T-helper 17 cell (primary cell): ENCODE data around the gene TSPAN7. TPM values are rescaled to one million over a fixed set of nuclear protein-coding genes. Genes with fewer than 3 reads are reported as not detected.

Experiments used
- ATAC-seq: fragments of 150-1000 bp; cut with Tn5 transposase; 2 replicates; pipeline ENCODE4 v1.10.0; 2021; ENCODE audit warnings: mild to moderate bottlenecking, moderate library complexity
- DNase-seq, 3 donors: peaks; one replicate each; pipeline versions ENCODE4 v3.0.0 to v3.0.0-alpha.2; 2020 to 2021
- H3K9me3 ChIP-seq: one replicate; pipeline ENCODE4 v1.7.0; 2013; ENCODE audit warnings: low read length, mild to moderate bottlenecking; ENCODE audit not compliant: control insufficient read depth, poor library complexity, severe bottlenecking
- H3K27ac Mint-ChIP-seq: one replicate; pipeline ENCODE4 v1.8.0; 2022; ENCODE audit warnings: mild to moderate bottlenecking, moderate library complexity, mixed read lengths
- H3K27me3 Mint-ChIP-seq: one replicate; pipeline ENCODE4 v1.8.0; 2022; ENCODE audit warnings: mixed read lengths
- H3K36me3 Mint-ChIP-seq: one replicate; pipeline ENCODE4 v1.8.0; 2022; ENCODE audit warnings: low read depth, mixed read lengths
- H3K4me1 Mint-ChIP-seq: one replicate; pipeline ENCODE4 v1.8.0; 2022; ENCODE audit warnings: mild to moderate bottlenecking, mixed read lengths
- H3K4me3 Mint-ChIP-seq: one replicate; pipeline ENCODE4 v1.8.0; 2022; ENCODE audit warnings: mild to moderate bottlenecking, moderate library complexity, mixed read lengths
- total RNA-seq, 4 donors: library from RNA in 2 of 4; stranded (reverse) in 2 of 4; gene quantifications; one replicate each; pipeline ENCODE4 v1.2.3 and lab custom pipeline; 2022 to 2026

The TSPAN7 gene
- under 1 TPM; 0.18 to 0.35 TPM for total RNA-seq
- total RNA-seq (lab: John Stamatoyannopoulos, UW) = 0 reads per million in 2 donors

- Mint-ChIP-seq H3K27me3 (peaks cover 3% of the 10 kb centered on the region), H3K27ac (no peak within 1 kb of the TSS), H3K4me3 (peak within 1 kb of the TSS; percentile 85), H3K36me3 (no peaks in the 10 kb centered on the region), H3K4me1 (peaks cover 2% of the 10 kb centered on the region)
- no peaks in the 10 kb centered on the region for H3K9me3 ChIP-seq
- DNase-seq = peak; percentile 46 to 68 (median 55)
- ATAC-seq = peak; percentile 90
Measured at GRCh38 chrX:38561126-38561868, at the start of gene TSPAN7. Gene TSPAN7, plus strand, starts transcription at chrX:38561542. Its CDS starts 5 bp downstream, at chrX:38561547.

- no peak overlapping the region for H3K4me3 Mint-ChIP-seq
- ATAC-seq (no peak), DNase-seq (no peak)
- no peaks in the 10 kb centered on the region for H3K27me3 Mint-ChIP-seq
- peaks cover 4% of the 10 kb centered on the region for H3K4me1 Mint-ChIP-seq
- no peaks in the 10 kb centered on the region for H3K9me3 ChIP-seq
- H3K27ac Mint-ChIP-seq = no peak overlapping the region
- H3K36me3 Mint-ChIP-seq = no peaks in the 10 kb centered on the region
Measured at GRCh38 chrX:38513112-38513742, 48.1 kb upstream of the TSPAN7 start.

DNA sequence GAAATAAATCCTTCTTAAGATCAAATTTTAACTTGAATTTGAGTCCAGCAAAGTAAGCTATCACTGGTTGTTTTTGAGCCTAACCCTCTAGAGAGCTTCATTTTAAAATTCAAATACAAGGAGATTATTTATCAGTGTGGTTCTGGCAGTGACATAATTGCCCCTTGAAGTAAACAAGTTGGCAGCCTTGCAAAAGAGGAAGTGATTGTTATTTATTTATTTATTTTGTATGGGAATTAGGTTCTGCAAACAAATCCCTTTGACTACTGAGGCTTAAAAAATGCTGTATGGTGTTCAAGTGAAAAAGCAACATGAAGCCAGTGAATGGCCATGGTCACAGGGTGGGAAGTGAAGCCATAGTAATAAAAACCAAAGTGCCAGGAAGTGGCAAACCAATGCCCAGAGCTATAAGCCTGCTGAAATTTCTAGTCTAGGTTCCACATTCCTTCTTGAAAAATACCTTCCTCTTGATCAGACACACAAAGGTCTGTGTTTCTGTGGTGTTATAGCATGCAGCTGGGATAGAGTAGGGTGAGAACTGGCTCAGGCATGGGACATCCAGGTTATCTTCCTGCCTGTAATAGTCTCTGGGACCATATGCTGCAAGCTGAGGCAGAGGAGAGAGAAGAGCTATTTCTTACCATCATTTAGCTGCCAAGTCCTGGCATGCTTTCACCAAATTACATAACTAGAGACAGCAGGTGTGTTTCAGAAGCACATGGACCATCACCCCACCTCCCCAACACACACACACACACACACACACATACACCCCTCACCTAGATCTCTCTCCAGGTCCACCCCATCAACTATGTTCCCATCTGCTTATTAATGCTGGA, 47.1 kb upstream of the TSPAN7 start:
- no peak for ATAC-seq
- Mint-ChIP-seq H3K27me3 (no peaks in the 10 kb centered on the region), H3K36me3 (no peaks in the 10 kb centered on the region), H3K27ac (no peak overlapping the region), H3K4me3 (no peak overlapping the region), H3K4me1 (peaks cover 4% of the 10 kb centered on the region)
- DNase-seq = no peak
- no peaks in the 10 kb centered on the region for H3K9me3 ChIP-seq

GRCh38 chrX:38515291-38515690, 46.1 kb upstream of the TSPAN7 start:
- no peak overlapping the region for H3K4me3 Mint-ChIP-seq
- H3K4me1 Mint-ChIP-seq = peaks cover 4% of the 10 kb centered on the region
- H3K27ac Mint-ChIP-seq = no peak overlapping the region
- H3K36me3 Mint-ChIP-seq = no peaks in the 10 kb centered on the region
- H3K9me3 ChIP-seq = no peaks in the 10 kb centered on the region
- no peak for DNase-seq
- ATAC-seq = no peak
- no peaks in the 10 kb centered on the region for H3K27me3 Mint-ChIP-seq

DNA sequence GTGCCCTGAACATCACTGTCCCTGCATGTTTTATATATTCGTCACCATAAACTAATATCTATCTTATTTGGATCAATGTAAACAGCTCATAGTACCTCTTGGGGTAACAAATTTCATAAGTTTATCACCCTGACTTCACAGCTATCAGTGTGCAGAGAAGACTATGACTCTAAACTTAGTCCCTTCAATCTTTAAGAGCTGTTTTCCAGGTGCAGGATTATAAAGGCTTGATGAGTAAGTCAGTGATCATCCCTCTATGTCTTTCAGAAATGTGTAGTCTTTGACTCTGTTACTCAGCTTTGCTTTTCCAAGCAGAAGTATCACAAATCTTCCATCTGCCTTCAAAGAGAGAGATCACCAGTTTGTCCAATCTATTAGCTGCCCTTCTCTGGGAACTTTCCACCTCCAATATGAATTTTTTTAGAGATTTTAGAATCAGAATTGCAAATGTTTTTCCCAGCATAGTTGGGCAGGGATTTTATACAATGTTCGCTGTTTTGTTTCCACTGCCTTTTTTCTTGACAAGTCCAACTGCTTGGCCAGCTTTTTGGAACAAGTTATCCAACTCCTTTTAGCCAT, 45.1 kb upstream of the TSPAN7 start:
- Mint-ChIP-seq H3K27ac (no peak overlapping the region), H3K4me3 (no peak overlapping the region), H3K27me3 (no peaks in the 10 kb centered on the region), H3K36me3 (no peaks in the 10 kb centered on the region), H3K4me1 (peaks cover 4% of the 10 kb centered on the region)
- no peak for ATAC-seq
- no peak for DNase-seq
- no peaks in the 10 kb centered on the region for H3K9me3 ChIP-seq

GRCh38 chrX:38519651-38520050, 41.7 kb upstream of the TSPAN7 start:
- H3K4me3 Mint-ChIP-seq = no peak overlapping the region
- H3K27ac Mint-ChIP-seq = no peak overlapping the region
- ATAC-seq = no peak

DNA sequence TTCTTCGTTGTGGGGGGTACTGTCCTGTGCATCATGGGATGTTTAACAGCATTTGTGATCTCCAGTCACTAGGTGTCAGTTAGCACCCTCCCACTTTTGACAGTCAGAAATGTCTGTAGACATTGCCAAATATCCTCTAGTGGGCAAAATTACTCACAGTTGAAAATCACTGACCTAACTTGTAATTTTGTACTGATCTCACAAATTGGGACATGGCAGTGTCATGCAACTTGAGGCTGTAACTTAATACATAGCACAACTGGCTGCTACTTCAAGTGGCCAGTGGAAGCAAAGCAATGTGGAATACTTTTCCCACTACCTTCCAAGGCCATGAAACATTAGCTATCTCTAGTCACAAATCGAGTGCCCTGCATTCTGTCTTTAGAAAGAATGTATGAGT, 23.2 kb upstream of the TSPAN7 start:
- H3K27me3 Mint-ChIP-seq = no peaks in the 10 kb centered on the region
- no peaks in the 10 kb centered on the region for H3K9me3 ChIP-seq
- H3K27ac Mint-ChIP-seq = no peak overlapping the region
- ATAC-seq = no peak
- no peaks in the 10 kb centered on the region for H3K4me1 Mint-ChIP-seq
- DNase-seq = no peak
- H3K36me3 Mint-ChIP-seq = no peaks in the 10 kb centered on the region
- H3K4me3 Mint-ChIP-seq = no peak overlapping the region

More at GRCh38 chrX:38519651-38520050, 41.7 kb upstream of the TSPAN7 start:
- no peaks in the 10 kb centered on the region for H3K27me3 Mint-ChIP-seq
- no peaks in the 10 kb centered on the region for H3K36me3 Mint-ChIP-seq
- H3K9me3 ChIP-seq = no peaks in the 10 kb centered on the region
- peaks cover under 1% of the 10 kb centered on the region for H3K4me1 Mint-ChIP-seq
- no peak for DNase-seq

GRCh38 chrX:38539748-38540147, 21.6 kb upstream of the TSPAN7 start:
- H3K36me3 Mint-ChIP-seq = no peaks in the 10 kb centered on the region
- no peaks in the 10 kb centered on the region for H3K9me3 ChIP-seq
- ATAC-seq = no peak
- no peak for DNase-seq
- no peaks in the 10 kb centered on the region for H3K4me1 Mint-ChIP-seq
- no peak overlapping the region for H3K27ac Mint-ChIP-seq
- H3K27me3 Mint-ChIP-seq = no peaks in the 10 kb centered on the region
- no peak overlapping the region for H3K4me3 Mint-ChIP-seq

GRCh38 chrX:38548508-38548907, 12.8 kb upstream of the TSPAN7 start:
- ATAC-seq (no peak), DNase-seq (no peak)
- no peaks in the 10 kb centered on the region for H3K9me3 ChIP-seq
- Mint-ChIP-seq H3K4me3 (no peak overlapping the region), H3K36me3 (no peaks in the 10 kb centered on the region), H3K27ac (no peak overlapping the region), H3K4me1 (no peaks in the 10 kb centered on the region), H3K27me3 (no peaks in the 10 kb centered on the region)

- Mint-ChIP-seq H3K4me3 (no peak overlapping the region), H3K27me3 (peaks cover 6% of the 10 kb centered on the region), H3K4me1 (no peaks in the 10 kb centered on the region), H3K36me3 (no peaks in the 10 kb centered on the region), H3K27ac (no peak overlapping the region)
- DNase-seq = no peak
- H3K9me3 ChIP-seq = no peaks in the 10 kb centered on the region
- no peak for ATAC-seq
Measured at GRCh38 chrX:38552721-38553120, 8.6 kb upstream of the TSPAN7 start.

DNA sequence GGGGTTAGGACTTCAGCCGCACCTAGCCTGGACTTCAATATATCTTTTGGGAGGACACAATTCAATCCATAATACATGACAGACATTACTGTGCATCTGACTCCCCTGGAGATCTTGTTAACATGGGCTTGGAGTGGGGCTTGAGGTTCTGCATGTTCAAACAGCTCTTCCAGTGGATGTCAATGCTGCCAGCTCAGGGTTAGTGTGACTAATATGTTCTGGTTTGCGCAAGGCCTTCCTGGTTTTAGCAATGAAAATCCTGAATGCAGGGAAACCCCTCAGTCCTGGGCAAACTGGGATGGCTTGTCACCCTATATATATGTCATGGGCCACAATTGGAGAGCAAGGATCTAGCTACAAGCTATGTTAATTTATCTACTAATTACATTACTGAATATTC, 2.7 kb upstream of the TSPAN7 start:
- ATAC-seq = no peak
- DNase-seq = no peak
- no peaks in the 10 kb centered on the region for H3K9me3 ChIP-seq
- no peaks in the 10 kb centered on the region for H3K36me3 Mint-ChIP-seq
- H3K4me3 Mint-ChIP-seq = no peak overlapping the region
- peaks cover 2% of the 10 kb centered on the region for H3K4me1 Mint-ChIP-seq
- no peak overlapping the region for H3K27ac Mint-ChIP-seq
- H3K27me3 Mint-ChIP-seq = peaks cover 6% of the 10 kb centered on the region

DNA sequence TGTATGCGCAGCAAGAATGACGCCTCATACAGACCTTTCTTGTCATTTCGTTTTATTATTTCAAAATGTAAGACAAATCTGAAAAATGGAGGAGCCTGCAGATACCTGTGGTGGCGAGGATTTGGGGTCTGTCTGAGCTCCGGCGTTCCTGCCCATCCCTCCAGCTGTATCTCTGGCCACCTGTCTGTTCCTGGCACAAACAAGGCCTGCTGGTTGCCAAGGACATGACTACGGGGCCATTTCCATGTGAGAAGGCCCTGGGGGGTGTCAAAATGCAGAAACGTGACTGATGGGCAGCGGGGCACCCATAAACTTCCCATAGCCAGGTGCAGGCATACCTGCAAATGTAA, 591 bp upstream of the TSPAN7 start:
- Mint-ChIP-seq H3K27me3 (peaks cover 6% of the 10 kb centered on the region), H3K36me3 (no peaks in the 10 kb centered on the region), H3K27ac (no peak overlapping the region), H3K4me1 (peaks cover 2% of the 10 kb centered on the region), H3K4me3 (peak overlapping the region; percentile 85)
- ATAC-seq (no peak), DNase-seq (no peak)
- no peaks in the 10 kb centered on the region for H3K9me3 ChIP-seq
